ENCODE data around the gene FSCN2. TPM values are rescaled to one million over a fixed set of nuclear protein-coding genes. Genes with fewer than 3 reads are reported as not detected.

The FSCN2 gene
- total RNA-seq, 1 experiment from 2014 or later = 0.31 TPM

DNA sequence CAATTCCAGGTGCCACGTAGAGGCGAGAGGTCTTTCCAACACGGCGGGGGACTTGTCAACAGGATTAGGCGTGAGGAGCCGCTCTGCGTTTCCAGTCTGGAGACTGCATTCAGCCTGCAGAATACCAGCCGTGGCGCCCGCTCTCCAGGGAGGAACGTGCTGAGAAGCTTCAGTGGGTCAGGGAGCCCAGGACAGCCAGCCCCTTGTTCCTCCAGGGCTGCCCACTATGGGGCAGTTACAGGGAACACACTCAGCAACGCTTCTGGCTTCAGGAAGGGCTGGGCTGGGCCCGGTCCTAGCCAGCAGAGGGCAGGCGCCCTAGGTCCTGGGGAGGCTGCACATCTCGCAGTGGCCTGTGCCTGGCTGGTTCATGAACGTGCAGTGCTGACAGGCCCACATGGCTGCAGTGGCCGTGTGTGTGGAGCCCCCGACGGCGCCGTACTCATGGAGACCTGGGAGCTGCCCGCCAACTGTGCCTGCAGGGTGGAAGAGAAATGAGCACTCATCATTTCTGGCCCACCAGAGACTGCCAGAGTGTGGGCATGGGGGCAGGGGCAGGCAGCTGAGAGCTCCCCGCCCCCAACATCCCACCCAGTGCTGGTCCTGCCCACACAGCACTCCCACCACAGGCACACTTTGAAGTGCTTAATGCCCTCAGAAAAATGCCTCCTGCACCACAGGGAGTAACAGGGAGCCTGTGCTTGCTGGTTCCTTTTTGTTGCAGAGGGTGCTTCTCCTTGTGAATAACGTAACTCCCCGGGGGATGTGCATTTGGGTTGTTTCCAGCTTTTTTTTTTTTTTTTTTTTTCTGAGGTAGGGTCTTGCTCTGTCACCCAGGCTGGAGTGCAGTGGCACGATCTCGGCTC lies 31.0 kb downstream of the FSCN2 start:
- peaks cover 26% of the 10 kb centered on the region for H3K36me3 Mint-ChIP-seq
- DNase-seq (ENCODE audit: low spot score) (peak; percentile 63), ATAC-seq (peak; percentile 86)
- no peak overlapping the region for H3K4me3 Mint-ChIP-seq
- peaks cover 2% of the 10 kb centered on the region for H3K4me1 Mint-ChIP-seq
- CTCF ChIA-PET = interaction anchor here (0.7 to 1.3 kb wide), 3 partner anchors 10 to 40 kb away, joined by 3 to 4 read pairs (median 3); no protein-coding TSS in a partner anchor
- TF ChIP-seq ZNF263 (CRISPR knock-in tag; IDR thresholded peaks at IDR 0.05; ENCODE audit: low read depth) (no peak), ZSCAN18 (CRISPR knock-in tag; IDR thresholded peaks at IDR 0.05) (no peak), KAT7 (CRISPR knock-in tag; IDR thresholded peaks at IDR 0.05; ENCODE audit: borderline replicate concordance) (no peak)
- TF ChIP-seq, protein P1, sequence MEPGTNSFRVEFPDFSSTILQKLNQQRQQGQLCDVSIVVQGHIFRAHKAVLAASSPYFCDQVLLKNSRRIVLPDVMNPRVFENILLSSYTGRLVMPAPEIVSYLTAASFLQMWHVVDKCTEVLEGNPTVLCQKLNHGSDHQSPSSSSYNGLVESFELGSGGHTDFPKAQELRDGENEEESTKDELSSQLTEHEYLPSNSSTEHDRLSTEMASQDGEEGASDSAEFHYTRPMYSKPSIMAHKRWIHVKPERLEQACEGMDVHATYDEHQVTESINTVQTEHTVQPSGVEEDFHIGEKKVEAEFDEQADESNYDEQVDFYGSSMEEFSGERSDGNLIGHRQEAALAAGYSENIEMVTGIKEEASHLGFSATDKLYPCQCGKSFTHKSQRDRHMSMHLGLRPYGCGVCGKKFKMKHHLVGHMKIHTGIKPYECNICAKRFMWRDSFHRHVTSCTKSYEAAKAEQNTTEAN (CRISPR knock-in tag; IDR thresholded peaks at IDR 0.05) = no peak
- TF ChIP-seq, protein P2, sequence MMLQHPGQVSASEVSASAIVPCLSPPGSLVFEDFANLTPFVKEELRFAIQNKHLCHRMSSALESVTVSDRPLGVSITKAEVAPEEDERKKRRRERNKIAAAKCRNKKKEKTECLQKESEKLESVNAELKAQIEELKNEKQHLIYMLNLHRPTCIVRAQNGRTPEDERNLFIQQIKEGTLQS (CRISPR knock-in tag; conservative IDR thresholded peaks at IDR 0.05) = no peak
- TF ChIP-seq, protein P3, sequence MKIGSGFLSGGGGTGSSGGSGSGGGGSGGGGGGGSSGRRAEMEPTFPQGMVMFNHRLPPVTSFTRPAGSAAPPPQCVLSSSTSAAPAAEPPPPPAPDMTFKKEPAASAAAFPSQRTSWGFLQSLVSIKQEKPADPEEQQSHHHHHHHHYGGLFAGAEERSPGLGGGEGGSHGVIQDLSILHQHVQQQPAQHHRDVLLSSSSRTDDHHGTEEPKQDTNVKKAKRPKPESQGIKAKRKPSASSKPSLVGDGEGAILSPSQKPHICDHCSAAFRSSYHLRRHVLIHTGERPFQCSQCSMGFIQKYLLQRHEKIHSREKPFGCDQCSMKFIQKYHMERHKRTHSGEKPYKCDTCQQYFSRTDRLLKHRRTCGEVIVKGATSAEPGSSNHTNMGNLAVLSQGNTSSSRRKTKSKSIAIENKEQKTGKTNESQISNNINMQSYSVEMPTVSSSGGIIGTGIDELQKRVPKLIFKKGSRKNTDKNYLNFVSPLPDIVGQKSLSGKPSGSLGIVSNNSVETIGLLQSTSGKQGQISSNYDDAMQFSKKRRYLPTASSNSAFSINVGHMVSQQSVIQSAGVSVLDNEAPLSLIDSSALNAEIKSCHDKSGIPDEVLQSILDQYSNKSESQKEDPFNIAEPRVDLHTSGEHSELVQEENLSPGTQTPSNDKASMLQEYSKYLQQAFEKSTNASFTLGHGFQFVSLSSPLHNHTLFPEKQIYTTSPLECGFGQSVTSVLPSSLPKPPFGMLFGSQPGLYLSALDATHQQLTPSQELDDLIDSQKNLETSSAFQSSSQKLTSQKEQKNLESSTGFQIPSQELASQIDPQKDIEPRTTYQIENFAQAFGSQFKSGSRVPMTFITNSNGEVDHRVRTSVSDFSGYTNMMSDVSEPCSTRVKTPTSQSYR (CRISPR knock-in tag; IDR thresholded peaks at IDR 0.05) = no peak
- POLR2A ChIA-PET = interaction anchor here (0.7 kb wide), 1 partner anchor 100 kb away, joined by 4 read pairs; no protein-coding TSS in a partner anchor
- no peaks in the 10 kb centered on the region for H3K9me3 Mint-ChIP-seq
- no peak overlapping the region for H3K27ac Mint-ChIP-seq
- H3K27me3 Mint-ChIP-seq (ENCODE audit: low read depth) = no peaks in the 10 kb centered on the region

GRCh38 chr17:81561494-81561885 lies 33.3 kb downstream of the FSCN2 start:
- H3K4me3 Mint-ChIP-seq = no peak overlapping the region
- ChIA-PET POLR2A (no interaction called here), CTCF (interaction anchor here (1.1 kb wide), 1 partner anchor 9 kb away, joined by 4 read pairs; the partner anchor contains the start of gene FAAP100)
- H3K27ac Mint-ChIP-seq = no peak overlapping the region
- no peaks in the 10 kb centered on the region for H3K27me3 Mint-ChIP-seq (ENCODE audit: low read depth)
- no peaks in the 10 kb centered on the region for H3K9me3 Mint-ChIP-seq
- H3K36me3 Mint-ChIP-seq = peaks cover 46% of the 10 kb centered on the region
- H3K4me1 Mint-ChIP-seq = no peaks in the 10 kb centered on the region
- no peak for DNase-seq (ENCODE audit: low spot score)
- no peak for ATAC-seq
- TF ChIP-seq, protein P4, sequence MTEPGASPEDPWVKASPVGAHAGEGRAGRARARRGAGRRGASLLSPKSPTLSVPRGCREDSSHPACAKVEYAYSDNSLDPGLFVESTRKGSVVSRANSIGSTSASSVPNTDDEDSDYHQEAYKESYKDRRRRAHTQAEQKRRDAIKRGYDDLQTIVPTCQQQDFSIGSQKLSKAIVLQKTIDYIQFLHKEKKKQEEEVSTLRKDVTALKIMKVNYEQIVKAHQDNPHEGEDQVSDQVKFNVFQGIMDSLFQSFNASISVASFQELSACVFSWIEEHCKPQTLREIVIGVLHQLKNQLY (CRISPR knock-in tag; IDR thresholded peaks at IDR 0.05) = no peak
- TF ChIP-seq CREB1 (CRISPR knock-in tag; IDR thresholded peaks at IDR 0.05) = no peak
- no peak for TF ChIP-seq ATF2 (CRISPR knock-in tag; IDR thresholded peaks at IDR 0.05; ENCODE audit: borderline replicate concordance, low read depth)
- TF ChIP-seq ZNF532 (CRISPR knock-in tag; IDR thresholded peaks at IDR 0.05; ENCODE audit: borderline replicate concordance) = no peak
- no peak for TF ChIP-seq FOXP1 (CRISPR knock-in tag; IDR thresholded peaks at IDR 0.05; ENCODE audit: borderline replicate concordance)
- TF ChIP-seq ZNF219 (CRISPR knock-in tag; IDR thresholded peaks at IDR 0.05; ENCODE audit: borderline replicate concordance) = no peak
- TF ChIP-seq TCF7 (CRISPR knock-in tag; IDR thresholded peaks at IDR 0.05; ENCODE audit: low read depth) = no peak
- no peak for TF ChIP-seq ZBTB21 (CRISPR knock-in tag; IDR thresholded peaks at IDR 0.05; ENCODE audit: borderline replicate concordance)
- no peak for TF ChIP-seq ZNF232 (CRISPR knock-in tag; IDR thresholded peaks at IDR 0.05)
- TF ChIP-seq, protein P5, sequence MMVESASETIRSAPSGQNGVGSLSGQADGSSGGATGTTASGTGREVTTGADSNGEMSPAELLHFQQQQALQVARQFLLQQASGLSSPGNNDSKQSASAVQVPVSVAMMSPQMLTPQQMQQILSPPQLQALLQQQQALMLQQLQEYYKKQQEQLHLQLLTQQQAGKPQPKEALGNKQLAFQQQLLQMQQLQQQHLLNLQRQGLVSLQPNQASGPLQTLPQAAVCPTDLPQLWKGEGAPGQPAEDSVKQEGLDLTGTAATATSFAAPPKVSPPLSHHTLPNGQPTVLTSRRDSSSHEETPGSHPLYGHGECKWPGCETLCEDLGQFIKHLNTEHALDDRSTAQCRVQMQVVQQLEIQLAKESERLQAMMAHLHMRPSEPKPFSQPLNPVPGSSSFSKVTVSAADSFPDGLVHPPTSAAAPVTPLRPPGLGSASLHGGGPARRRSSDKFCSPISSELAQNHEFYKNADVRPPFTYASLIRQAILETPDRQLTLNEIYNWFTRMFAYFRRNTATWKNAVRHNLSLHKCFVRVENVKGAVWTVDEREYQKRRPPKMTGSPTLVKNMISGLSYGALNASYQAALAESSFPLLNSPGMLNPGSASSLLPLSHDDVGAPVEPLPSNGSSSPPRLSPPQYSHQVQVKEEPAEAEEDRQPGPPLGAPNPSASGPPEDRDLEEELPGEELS (CRISPR knock-in tag; IDR thresholded peaks at IDR 0.05) = no peak
- no peak for TF ChIP-seq FOXK1 (CRISPR knock-in tag; IDR thresholded peaks at IDR 0.05)
